Stimulated activated CD8-positive, alpha-beta memory T cell treated with anti-CD3 and anti-CD28 coated beads, Interleukin-15, amount 100 ng/mL, for 24 hours (primary cell): ENCODE results near the gene OR13J1.

Experiments used
- DNase-seq: peaks from one replicate; pipeline ENCODE4 v3.0.0-alpha.2; 2020; ENCODE audit warnings: low read depth

Gene OR13J1

DNA sequence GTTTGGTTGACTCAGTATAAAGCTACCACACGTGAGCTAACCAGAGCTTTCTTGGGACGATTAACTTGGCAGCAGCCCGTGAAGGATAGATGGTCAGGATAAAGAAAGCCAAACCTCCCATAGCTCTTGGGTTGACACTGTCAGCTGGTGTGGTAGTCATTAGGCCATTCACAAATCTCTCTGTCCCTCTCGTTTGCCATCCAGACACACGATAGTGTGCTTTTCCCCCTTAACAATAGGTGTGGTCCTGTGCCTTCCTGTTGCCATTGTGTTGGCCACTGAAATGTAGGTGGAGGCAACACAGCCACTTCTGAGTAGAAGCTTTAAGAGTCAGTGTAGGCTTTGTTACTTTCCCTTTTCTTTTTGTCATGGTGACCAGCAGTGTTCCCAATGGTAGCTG lies 11.7 kb downstream of the OR13J1 start:
- DNase-seq, result no peak

DNA sequence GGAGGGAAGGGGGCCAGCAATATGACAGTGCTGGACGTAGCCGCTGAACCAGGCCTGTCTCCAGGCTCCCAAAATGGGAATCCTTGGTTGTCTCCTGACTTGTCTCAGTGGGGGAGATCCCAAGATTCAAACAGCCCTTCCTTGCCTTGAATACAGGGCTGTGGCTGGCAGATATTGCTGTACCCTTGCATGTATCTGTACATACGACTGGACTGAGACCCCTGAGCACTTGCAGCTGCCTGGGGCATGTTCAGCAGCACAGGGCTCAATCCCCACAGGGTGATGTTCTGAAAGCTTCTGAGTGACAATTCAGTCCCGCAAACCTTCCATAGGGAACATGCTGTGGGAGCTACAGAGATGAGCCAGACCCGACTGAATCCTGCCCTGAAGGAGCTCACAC lies 13.3 kb downstream of the OR13J1 start:
- DNase-seq, result no peak

DNA sequence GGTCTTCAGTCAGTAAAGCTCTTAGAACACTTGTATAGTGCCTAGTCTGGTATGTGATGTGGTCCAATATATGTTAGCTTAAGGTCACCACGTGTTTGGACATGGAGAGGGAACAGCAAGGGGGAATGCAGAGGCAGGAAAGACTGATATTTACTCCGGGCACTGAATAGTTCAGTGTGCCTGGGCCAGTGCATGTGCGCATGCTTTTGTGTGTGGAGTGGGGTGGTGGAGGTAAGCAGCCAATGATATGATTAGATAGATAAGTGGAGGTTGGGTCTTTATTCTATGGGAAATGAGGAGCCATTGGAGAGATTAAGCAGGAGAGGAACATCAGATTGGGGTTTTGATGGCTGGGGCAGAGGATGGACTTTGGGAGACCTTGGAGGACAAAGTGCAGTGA lies 14.0 kb downstream of the OR13J1 start:
- DNase-seq, result no peak

DNA sequence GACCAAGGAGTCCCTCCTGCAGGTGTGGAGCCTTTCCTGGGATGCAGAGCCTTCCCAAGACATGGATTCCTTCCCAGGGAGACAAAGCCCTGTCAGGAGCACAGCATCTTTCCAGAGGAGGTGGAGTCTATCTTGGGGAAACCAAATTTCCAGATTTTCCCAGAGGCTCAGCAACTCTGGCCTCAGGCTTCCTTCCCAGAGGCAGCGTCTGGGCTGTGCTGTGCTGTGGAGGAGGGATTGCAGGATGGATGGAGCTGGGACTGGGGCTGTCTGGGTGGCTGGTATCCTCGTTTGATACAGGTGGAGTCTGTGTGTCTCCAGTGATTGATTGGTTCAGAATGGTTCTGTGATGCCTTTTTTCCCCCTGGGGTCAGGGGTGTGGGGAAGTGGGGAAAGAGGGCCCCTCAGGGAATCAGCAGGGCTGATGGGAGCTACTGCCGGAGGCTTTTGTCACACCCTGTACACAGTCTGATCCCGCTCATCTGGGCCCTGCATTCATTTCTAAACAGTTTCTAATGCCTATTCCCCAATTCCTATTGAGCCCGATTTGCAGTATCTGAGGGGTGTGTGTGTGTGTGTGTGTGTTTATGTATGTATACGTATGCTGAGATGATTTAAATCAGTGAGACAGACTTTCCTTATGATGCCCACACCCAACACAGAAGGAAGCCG lies 16.0 kb downstream of the OR13J1 start:
- no peak for DNase-seq

DNA sequence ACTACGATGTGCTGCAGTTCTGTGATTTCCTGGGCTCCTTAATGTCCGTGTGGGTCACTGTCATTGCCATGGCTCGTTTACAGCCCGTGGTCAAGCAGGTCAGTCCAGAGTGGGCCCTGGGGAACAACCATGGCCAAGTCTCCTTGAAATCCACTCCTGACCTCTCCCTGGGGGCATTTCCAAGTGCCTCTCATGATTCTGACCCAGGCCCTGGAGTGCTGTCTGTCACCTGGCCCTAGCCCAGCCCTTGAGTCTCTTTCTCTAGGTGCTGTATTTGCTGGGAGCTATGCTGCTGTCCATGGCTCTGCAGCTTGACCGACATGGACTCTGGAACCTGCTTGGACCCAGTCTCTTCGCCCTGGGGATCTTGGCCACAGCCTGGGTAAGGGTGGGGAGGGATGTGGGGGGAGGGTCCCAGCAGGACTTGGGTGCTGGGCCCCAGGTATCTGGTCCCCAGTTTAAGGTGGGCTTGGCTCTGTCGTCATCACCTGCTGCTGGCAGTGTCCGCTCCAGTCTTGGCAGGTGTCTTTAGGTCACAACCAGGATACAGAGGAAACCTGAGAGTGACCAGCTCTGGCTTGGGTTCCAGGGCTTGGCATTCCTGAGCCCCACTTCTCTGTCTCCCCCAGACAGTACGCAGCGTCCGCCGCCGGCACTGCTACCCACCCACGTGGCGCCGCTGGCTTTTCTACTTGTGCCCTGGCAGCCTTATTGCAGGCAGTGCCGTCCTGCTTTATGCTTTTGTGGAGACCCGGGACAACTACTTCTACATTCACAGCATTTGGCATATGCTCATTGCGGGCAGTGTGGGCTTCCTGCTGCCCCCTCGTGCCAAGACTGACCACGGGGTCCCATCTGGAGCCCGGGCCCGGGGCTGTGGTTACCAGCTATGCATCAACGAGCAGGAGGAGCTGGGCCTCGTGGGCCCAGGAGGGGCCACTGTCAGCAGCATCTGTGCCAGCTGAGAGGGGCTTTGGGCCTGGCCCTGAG lies 17.0 kb downstream of the OR13J1 start:
- DNase-seq, result no peak

DNA sequence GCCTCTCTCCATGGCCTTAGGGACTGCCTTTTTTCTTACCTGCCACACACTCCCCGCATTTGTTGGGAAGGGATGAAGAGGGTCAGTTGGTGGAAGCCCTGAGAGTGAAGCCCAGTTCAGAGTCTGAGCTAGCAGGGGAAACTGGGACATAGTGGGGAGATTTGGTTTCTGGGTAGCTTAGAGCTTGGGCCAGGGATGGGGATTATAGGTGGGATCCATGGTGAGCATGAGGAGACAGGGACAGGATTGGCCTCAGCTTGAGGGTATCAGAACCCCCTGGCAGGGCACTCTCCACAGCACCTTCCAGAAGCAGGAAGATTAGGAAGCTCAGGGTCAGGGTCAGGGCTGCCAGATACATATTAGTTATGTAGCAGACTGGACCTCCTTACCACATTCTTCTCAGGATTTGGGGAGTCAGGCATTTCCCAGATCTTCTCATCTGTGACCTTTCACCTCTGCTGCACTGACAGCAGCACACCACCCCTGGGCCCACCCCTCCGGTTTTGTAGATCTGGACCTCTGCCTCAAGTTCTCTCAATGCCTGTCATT lies 17.9 kb downstream of the OR13J1 start:
- no peak for DNase-seq

DNA sequence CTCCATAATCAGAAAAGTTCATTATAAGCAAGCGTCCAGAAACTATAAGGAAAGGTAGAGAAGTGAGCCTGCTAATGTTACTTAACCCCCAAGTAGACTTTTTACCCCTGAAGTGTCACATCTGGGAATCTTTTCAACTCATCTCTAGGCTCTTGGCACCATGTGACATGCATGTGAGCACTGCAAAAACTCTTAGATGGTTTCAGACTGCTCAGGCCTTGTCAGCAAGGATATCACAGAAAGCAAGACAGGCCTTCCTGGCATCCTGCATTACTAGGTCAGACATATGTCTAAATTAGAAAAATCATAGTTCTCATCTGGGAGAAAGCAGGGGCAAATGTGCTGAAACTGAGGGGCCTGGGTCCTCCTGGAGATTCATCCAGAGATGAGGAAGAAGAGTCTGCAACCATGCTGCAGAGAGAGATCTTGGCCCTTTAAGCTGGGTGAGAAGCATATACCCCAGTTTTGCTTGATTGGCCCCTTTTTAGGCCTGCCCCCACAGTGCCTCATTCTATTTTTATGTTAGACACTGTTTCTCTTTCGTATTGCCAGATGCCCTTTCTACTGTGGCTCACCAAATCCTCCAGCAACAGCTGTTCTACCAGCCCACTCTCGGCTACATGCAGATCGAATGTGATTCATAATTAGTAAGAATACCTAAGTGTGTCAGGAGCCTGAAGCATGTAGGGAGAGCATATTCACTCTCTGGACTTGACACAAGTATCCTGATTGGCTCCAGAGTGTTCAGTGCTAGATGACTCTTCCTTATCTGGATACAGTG lies 22.2 kb downstream of the OR13J1 start:
- DNase-seq, result no peak

DNA sequence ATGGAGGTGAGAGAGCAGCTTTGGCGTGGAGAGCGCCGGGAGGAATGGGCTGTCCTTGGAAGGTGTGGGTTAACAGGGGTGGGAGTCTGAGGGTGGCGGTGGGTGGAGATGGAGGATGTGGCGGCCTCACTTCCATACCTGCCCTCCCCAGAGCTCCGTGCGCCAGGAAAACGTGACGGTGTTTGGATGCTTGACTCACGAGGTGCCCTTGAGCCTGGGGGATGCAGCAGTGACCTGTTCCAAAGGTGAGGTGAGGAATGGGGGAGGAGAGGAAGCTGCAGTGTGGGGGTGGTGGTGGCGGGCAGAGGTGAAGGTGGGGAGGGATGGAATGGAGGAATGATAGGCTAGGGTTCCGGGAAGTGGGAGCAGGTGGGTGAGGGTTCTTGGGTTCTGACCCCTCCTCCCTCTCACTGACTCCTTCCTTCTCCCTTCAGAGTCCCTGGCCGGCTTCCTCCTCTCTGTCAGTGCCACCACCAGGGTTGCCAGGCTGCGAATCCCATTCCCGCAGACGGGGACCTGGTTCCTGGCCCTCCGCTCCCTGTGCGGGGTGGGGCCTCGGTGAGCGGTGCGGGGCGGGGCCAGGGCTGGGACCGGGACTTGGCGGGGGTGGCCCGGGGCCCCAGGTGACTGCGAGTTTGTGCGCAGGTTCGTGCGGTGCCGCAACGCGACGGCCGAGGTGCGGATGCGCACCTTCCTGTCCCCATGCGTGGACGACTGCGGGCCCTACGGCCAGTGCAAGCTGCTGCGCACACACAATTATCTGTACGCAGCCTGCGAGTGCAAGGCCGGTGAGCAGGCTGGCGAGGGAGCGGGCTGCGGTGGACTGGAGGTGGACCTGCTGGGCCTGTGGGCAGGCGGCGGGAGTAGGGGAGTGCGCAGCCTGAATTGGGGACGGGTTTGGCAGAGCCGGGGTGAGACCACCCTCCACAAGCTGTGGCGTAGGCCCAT lies 24.1 kb downstream of the OR13J1 start:
- DNase-seq, result no peak

DNA sequence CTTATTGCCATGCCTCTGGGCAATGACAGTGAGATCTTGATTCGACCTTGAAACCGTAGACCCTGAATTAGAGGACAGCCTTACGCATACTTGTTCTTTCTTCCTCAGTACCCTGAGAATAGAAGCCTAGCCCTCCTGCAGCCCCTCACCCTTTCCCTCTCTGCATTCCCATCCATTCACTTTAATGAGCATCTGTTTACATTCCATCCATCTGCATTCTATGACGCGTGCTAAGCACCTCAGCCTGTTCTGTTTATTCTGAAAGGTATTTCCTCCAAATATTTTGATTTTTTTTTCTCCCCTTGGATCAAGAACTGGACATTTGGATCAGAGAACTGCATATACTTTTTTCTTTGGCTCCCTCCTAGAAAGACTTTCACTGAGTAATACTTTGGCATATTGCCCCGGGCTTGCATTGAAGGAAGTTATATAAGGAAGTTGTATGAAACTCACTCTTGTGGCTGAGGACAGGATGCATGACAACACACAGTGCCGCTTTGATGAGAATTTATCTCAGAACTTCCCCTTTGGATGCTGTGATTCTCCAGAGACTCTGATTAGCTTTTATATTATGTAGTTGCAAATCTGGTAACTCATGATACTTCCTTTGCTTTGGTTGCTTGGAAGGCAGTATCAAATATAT lies 25.5 kb downstream of the OR13J1 start:
- no peak for DNase-seq

DNA sequence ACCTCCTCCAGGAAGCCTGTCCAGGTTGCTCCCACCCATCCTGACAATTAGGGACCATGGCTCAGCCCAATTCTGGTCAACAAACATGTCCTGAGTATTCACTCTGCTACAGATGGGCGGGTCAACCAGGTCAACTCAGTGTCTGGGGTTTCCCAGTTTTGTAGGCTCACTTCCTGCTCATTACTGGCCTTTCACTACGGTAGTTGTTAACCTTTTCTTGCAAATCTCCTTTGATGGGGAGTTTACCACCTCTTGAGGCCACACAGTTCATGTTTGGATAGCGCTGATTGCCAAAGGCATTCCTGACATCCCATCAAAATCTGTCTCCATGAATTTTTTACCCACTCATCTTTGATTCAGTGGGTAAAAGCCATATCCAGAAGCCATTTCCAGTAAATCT lies 27.4 kb downstream of the OR13J1 start:
- no peak for DNase-seq

DNA sequence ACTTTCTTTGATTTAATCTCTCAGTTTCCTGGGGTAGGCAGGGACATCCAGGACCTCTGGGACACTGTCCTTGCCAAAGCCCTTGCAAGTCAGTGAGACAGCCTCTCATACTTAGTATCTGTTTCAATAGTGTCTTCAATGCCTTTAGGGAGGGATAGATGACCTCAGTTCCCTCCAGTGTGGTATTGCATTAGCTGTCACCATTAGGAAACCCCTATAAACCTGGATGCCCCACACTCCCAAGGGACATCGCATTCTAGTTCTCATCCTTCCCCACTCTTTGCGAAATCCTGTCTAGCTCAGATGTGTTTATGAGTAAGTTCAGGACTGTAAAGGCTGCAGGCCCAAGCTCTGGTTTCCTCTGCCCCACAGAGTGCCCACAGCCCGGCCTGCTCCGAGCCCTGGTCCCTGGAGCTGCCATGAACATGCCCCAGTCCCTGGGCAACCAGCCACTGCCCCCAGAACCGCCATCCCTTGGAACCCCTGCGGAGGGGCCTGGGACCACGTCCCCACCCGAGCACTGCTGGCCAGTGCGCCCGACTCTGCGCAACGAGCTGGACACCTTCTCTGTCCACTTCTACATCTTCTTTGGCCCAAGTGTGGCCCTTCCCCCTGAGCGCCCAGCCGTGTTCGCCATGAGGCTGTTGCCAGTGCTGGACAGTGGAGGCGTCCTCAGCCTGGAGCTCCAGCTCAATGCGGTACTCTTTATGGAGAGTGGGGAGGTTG lies 28.0 kb downstream of the OR13J1 start:
- DNase-seq, result no peak

DNA sequence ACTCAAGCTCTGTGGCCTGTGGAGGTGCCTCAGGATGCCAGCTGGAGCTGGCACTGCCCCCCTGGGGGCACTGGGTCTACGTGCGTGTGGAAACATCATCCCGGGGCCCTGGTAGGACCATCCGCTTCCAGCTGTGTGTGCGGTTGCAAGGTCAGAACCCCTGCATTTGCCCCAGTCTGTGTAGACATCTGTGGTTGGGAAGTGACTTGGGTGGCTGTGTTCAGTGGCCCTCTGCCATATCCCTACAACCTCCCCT lies 28.6 kb downstream of the OR13J1 start:
- no peak for DNase-seq

DNA sequence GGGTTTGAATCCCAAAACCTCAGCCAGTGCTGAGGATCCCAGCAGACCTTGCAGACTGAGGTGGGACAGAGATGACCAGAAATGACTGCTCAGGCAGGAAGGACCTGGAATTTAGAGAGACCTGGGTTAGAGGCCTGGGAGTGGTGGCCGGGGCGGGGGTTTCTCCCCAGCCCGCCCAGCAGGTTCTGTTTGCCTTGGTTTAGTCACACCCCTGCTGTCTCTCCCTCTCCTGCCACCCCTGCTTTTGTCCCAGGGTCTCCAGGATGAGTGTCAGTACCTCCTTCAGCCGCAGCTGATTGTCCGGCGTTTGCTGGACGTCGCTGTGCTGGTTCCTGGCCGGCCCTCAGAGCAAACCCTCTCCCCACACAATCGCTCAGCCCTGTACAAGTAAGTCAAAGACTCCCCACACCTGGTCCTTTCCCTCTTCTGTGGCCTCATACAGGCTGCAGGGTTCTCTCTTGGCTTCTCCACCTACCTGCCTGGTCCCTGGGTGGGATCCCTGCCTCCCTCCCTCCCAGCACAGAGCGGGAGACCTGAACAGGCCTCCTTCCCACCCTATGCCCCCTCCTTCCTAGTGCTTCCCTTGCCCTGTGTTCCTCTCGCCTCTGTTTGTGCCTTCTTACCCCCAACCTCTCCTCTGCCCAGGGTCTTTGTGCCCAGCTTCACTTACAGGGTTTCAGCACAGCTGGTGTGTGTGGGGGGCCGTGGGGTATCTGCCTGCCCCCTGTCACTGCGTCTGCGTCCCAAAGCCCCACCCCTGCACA lies 29.1 kb downstream of the OR13J1 start:
- no peak for DNase-seq

DNA sequence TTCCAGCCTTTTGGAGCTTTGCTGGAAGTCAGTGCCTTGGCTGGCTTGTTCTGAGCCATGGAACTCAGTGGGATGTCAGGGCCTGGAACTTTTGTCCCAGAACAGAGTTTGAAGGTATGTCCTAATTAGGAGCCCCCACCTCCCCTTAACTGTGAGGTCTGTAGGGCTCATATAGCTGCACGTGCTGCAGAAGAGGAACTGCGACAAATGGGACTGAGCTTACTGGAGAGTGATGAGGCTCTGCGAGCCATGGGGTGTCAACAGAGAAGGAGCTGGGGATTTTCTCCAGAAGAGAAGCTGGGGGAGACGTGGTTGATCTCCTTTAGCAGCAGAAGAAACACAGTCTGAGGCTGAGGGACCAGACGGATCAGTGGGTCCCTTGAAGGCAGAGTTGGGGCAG lies 30.3 kb downstream of the OR13J1 start:
- DNase-seq, result no peak

DNA sequence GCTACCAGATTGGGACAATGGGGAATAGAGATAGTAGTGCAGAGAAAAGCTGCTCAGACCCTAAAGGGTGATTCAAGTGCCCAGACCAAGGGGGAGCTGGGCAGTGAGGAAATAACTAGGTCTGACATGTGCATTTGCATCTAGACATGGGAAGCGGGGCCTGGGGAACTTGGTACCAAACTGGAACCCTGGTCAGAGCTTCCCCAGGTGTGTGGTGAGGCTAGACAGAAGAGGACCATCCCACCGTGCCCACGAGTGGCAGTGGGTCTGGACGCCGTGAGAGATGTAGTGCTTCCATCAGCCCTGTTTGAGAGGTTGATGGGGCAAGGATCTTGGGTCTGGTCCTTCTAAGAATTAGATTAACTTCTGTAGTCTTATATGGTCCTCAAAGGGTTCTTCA lies 33.6 kb downstream of the OR13J1 start:
- DNase-seq, result no peak

DNA sequence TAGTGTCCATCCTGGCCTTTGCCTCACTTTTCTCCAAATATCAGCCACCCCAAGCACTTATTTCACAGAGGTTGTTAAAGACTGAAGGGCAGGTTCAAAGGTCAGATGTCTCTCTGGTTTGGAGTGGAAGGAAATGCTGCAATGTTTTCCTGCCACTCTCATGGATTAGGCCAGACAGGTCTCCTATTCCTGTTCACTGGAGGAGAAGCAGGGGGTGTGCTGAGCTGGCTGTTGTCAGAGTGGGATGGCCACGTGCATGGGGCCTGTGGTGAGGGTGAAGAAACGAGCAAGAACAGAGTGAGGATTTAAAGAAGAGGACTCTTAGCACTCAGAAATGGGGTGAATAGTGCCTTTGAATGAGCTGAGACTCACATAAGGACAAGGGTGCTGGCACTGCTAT lies 34.4 kb downstream of the OR13J1 start:
- no peak for DNase-seq

DNA sequence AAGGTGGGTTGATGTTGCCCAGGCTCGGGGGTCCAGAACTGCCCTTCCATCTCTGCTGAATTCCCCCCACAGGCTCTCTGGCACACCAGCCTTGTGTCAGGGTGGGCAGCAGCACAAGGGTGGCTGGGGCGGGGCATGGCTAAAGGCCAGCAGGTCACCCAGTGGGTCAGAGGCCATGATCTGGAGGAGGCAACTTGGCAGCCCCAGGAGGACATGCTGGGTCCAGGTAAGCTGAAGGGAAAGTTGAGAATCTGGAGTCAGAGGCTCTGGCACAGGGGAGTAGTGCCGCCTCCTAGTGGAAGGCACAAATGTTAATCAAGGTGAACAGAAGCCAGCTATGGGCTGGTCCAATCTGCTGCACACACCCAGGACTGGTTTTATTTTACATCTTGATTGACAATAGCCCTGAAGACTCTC lies 35.0 kb downstream of the OR13J1 start:
- no peak for DNase-seq

DNA sequence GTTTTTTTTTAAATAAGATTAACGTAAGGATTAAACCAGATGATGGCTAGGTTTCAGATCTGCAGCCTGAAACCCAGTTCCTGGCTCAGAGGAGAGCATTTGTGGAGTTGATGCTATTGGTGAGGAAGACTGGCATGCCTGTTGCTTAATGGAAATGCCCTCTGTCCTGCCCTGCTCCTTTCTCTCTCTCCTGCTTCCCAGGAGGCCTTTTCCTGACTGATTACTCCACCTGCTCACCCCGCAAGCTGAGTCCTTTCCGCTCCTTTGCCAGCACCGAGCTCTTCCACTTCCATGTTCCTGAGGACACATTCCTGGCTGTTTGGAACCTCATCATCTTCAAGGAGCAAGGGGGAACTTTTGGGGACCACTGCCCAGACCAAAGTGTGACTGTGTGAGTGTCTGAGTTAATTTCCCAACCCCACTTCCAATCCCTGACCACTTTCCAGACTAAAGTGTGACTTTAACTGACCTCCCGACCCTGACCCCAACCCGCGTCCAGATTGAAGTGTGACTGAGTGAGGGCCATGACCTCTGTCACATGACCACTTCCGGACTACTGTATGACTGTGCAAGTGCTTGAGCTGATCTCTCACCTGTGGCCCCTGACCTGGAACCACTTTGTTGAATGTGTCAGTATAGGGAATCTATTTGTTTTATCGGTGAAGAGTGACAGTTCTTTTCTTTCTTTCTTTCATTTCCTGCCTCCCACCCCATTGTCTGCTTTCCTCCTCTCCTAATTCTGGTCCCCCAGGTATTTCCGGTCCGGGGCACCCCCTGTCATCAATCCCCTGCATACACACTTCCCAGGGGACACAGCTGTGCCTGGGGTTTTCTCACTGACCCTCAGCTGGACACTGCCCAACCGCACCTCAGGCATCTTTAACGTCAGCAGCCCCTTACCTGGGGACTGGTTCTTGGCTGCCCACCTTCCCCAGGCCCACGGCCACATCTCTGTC lies 35.7 kb downstream of the OR13J1 start:
- no peak for DNase-seq
